HCT116 (cell line): ENCODE data around the gene GPATCH8. TPM values are rescaled to one million over a fixed set of nuclear protein-coding genes. Genes with fewer than 3 reads are reported as not detected.
"Not testable (repeated sequence)": the region's sequence is repeated elsewhere in the genome, so short reads cannot be mapped to it uniquely, and the experiment has no call there.

Experiments used
- ATAC-seq: fragments of 200-7000 bp; cut with Tn5 transposase; 2 replicates; pipeline ENCODE4 v1.9.1; 2020; ENCODE audit warnings: mild to moderate bottlenecking, moderate library complexity
- BruUV-seq: library from RNA; stranded (reverse); fragments of 400-500 nt; replicated peaks from 2 replicates; lab custom pipeline; 2021; lab: Mats Ljungman, UMichigan
- CTCF ChIA-PET: fragments of 300-600 bp; sonication (Branson Sonifier 250); formaldehyde crosslinking; loops from one replicate; lab custom pipeline; 2021; ENCODE audit warnings: antibody characterized with exemption; lab: Charles Lee
- POLR2A ChIA-PET: fragments of 300-600, 350-600 bp; sonication (Branson Sonifier 250); formaldehyde crosslinking; loops from one replicate; lab custom pipeline; 2021; ENCODE audit warnings: antibody characterized with exemption; lab: Charles Lee
- RAD21 ChIA-PET, 2 experiments: fragments of 300-600 bp; sonication (Branson Sonifier 250); formaldehyde crosslinking; loops; one replicate each; lab custom pipeline; 2023; ENCODE audit warnings: low total read pairs in 2 of 2; ENCODE audit not compliant: uncharacterized antibody in 2 of 2, unreplicated experiment in 2 of 2, low non-redundant PET in 1 of 2; lab: Charles Lee
- DNase-seq: peaks from one replicate; pipeline ENCODE4 v3.0.0-alpha.2; 2010; ENCODE audit warnings: low read depth, low spot score
- H2AFZ ChIP-seq: fragments of 200-600 bp; shearing (Covaris generic), sonication (generic); 2 replicates; pipeline ENCODE4 v1.6.1; 2017; ENCODE audit warnings: low read depth, mixed run types, mixed read lengths, antibody characterized with exemption, low read length; ENCODE audit not compliant: poor library complexity, severe bottlenecking
- H3K27ac ChIP-seq: 2 replicates; pipeline ENCODE4 v1.5.1; 2012; ENCODE audit warnings: low read depth, low read length
- H3K27me3 ChIP-seq: fragments of 200-600 bp; sonication (generic); 2 replicates; pipeline ENCODE4 v1.6.1; 2016; ENCODE audit warnings: mixed run types, low read length, mixed read lengths; ENCODE audit not compliant: insufficient read depth
- H3K36me3 ChIP-seq, 2 experiments: fragments of 200-500 bp in 1 of 2; fragments of 200-600 bp in 1 of 2; sonication (Bioruptor generic) in 1 of 2; sonication (generic) in 1 of 2; 2 replicates each; pipeline versions ENCODE4 v1.5.1 to v1.6.1; 2014 to 2016; ENCODE audit warnings: low read length in 2 of 2, inconsistent platforms in 1 of 2, mixed read lengths in 1 of 2, mixed run types in 1 of 2; ENCODE audit not compliant: insufficient read depth in 2 of 2, control insufficient read depth in 1 of 2
- H3K4me1 ChIP-seq, 2 experiments: fragments of 200-600 bp in 1 of 2; sonication (generic) in 1 of 2; 2 replicates each; pipeline versions ENCODE4 v1.5.1 to v1.6.1; 2012 to 2017; ENCODE audit warnings: low read length in 2 of 2, inconsistent platforms in 1 of 2, mild to moderate bottlenecking in 1 of 2, mixed read lengths in 1 of 2, mixed run types in 1 of 2, moderate library complexity in 1 of 2; ENCODE audit not compliant: insufficient read depth in 2 of 2, control insufficient read depth in 1 of 2
- H3K4me2 ChIP-seq: fragments of 200-600 bp; sonication (generic); 2 replicates; pipeline ENCODE4 v1.6.1; 2017; ENCODE audit warnings: mixed run types, low read length, mixed read lengths
- H3K4me3 ChIP-seq, 2 experiments: fragments of 200-600 bp in 1 of 2; sonication (generic) in 1 of 2; replicated peaks in 1 of 2; 2 replicates each; pipeline ENCODE4 v1.5.1; 2011 to 2016; ENCODE audit warnings: low read length in 2 of 2, control low read depth in 1 of 2, low read depth in 1 of 2, mild to moderate bottlenecking in 1 of 2, mixed read lengths in 1 of 2, mixed run types in 1 of 2
- H3K79me2 ChIP-seq: fragments of 200-600 bp; sonication (generic); 2 replicates; pipeline ENCODE4 v1.6.1; 2017; ENCODE audit warnings: mild to moderate bottlenecking, mixed run types, low read length, moderate library complexity, mixed read lengths; ENCODE audit not compliant: insufficient read depth
- H3K9ac ChIP-seq: fragments of 200-600 bp; sonication (generic); 2 replicates; pipeline ENCODE4 v1.6.1; 2016; ENCODE audit warnings: low read length, mixed read lengths
- H3K9me2 ChIP-seq: fragments of 200-600 bp; sonication (generic), shearing (Covaris generic); 2 replicates; pipeline ENCODE4 v1.6.1; 2017; ENCODE audit warnings: mixed run types, mild to moderate bottlenecking, moderate library complexity; ENCODE audit not compliant: insufficient read depth
- H3K9me3 ChIP-seq, 2 experiments: fragments of 200-500 bp in 1 of 2; fragments of 200-600 bp in 1 of 2; sonication (Bioruptor generic) in 1 of 2; sonication (generic) in 1 of 2; 2 replicates each; pipeline ENCODE4 v1.6.1; 2014 to 2017; ENCODE audit warnings: low read length in 2 of 2, mixed read lengths in 2 of 2, inconsistent platforms in 1 of 2, low read depth in 1 of 2, mild to moderate bottlenecking in 1 of 2, mixed run types in 1 of 2, moderate library complexity in 1 of 2; ENCODE audit not compliant: control insufficient read depth in 1 of 2, insufficient read depth in 1 of 2
- H4K20me1 ChIP-seq: fragments of 200-600 bp; sonication (generic), shearing (Covaris generic); 2 replicates; pipeline ENCODE4 v1.6.1; 2017; ENCODE audit warnings: mixed run types, mild to moderate bottlenecking, moderate library complexity; ENCODE audit not compliant: insufficient read depth
- EGR1 ChIP-seq: IDR thresholded peaks from 2 replicates; pipeline ENCODE4 v1.6.1; 2012; ENCODE audit warnings: low read depth
- EZH2phosphoT487 ChIP-seq: fragments of 200-600 bp; IDR thresholded peaks from 2 replicates; pipeline ENCODE4 v1.6.1; 2018; ENCODE audit warnings: antibody characterized with exemption, borderline replicate concordance
- MAX ChIP-seq: IDR thresholded peaks from 2 replicates; pipeline ENCODE4 v1.6.1; 2012
- RAD21 ChIP-seq: IDR thresholded peaks from 2 replicates; pipeline ENCODE4 v1.6.1; 2012; ENCODE audit warnings: low read depth, mild to moderate bottlenecking
- SIN3A ChIP-seq: IDR thresholded peaks from 2 replicates; pipeline ENCODE4 v1.6.1; 2012; ENCODE audit warnings: low read depth
- ZNF274 ChIP-seq: fragments of 200-500 bp; sonication (Bioruptor generic); IDR thresholded peaks from 2 replicates; pipeline ENCODE4 v1.6.1; 2014; ENCODE audit warnings: mild to moderate bottlenecking, low read depth, low read length, inconsistent platforms
- intact Hi-C: fragments of 100-400 bp; cut with micrococcal nuclease; formaldehyde crosslinking; loops from 2 replicates; pipeline ENCODE4 v1.10.0; 2022
- total RNA-seq: library from RNA; stranded (reverse); gene quantifications from one replicate; pipeline ENCODE4 v1.2.1, GENCODE V29; 2021; ENCODE audit not compliant: unreplicated experiment
- TF ChIP-seq, protein P1 (sequence below), 3 experiments: fragments of 200-600 bp in 1 of 3; sonication (generic) in 1 of 3; IDR thresholded peaks in 2 of 3; conservative IDR thresholded peaks in 1 of 3; 2 replicates each; pipeline ENCODE4 v1.5.1; 2012 to 2017; ENCODE audit warnings: low read depth in 2 of 3, low read length in 2 of 3, antibody characterized with exemption in 1 of 3, borderline replicate concordance in 1 of 3, control low read depth in 1 of 3, mild to moderate bottlenecking in 1 of 3, mixed read lengths in 1 of 3, mixed run types in 1 of 3, moderate library complexity in 1 of 3; ENCODE audit not compliant: insufficient read depth in 1 of 3

The GPATCH8 gene
- total RNA-seq, 1 experiment from 2014 or later, result 28.7 TPM

GRCh38 chr17:44367231-44367979 lies 135.8 kb downstream of the GPATCH8 start (continued):
- no peak for TF ChIP-seq RAD21
- TF ChIP-seq SIN3A, result no peak
- no peak for TF ChIP-seq EZH2phosphoT487
- TF ChIP-seq MAX, result no peak
- no peak for TF ChIP-seq ZNF274
- no peak for TF ChIP-seq EGR1
- TF ChIP-seq, protein P1, sequence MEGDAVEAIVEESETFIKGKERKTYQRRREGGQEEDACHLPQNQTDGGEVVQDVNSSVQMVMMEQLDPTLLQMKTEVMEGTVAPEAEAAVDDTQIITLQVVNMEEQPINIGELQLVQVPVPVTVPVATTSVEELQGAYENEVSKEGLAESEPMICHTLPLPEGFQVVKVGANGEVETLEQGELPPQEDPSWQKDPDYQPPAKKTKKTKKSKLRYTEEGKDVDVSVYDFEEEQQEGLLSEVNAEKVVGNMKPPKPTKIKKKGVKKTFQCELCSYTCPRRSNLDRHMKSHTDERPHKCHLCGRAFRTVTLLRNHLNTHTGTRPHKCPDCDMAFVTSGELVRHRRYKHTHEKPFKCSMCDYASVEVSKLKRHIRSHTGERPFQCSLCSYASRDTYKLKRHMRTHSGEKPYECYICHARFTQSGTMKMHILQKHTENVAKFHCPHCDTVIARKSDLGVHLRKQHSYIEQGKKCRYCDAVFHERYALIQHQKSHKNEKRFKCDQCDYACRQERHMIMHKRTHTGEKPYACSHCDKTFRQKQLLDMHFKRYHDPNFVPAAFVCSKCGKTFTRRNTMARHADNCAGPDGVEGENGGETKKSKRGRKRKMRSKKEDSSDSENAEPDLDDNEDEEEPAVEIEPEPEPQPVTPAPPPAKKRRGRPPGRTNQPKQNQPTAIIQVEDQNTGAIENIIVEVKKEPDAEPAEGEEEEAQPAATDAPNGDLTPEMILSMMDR (IDR thresholded peaks at IDR 0.05 in 2 of 3, conservative IDR thresholded peaks at IDR 0.05 in 1 of 3; ENCODE audit: borderline replicate concordance in 1 of 3, insufficient read depth in 1 of 3, low read depth in 2 of 3, low read length in 2 of 3), result no peak

DNA sequence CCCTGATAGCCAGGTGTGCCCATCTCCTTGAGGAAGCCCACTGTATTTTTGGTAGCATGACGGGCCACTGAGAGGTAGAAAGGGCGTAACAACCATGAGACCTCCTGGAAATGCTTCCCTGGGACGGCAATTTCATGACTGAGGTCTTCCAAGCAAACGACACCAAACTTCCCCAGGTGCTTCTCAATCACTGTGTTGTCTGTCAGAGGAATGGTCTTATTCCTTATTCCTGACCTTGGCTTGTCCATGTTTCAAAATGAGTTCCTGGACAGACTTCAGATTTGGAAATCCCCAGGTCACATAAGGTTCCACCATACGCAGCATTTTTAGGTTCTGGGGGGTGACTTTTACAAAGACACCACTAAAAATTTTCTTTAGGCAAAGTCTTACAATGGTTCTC lies 138.2 kb downstream of the GPATCH8 start:
- DNase-seq, H3K9ac ChIP-seq, RAD21 ChIA-PET, H2AFZ ChIP-seq, H3K36me3 ChIP-seq, H3K79me2 ChIP-seq, H4K20me1 ChIP-seq, BruUV-seq, H3K9me2 ChIP-seq, H3K9me3 ChIP-seq, H3K4me2 ChIP-seq, H3K27me3 ChIP-seq, H3K4me3 ChIP-seq, POLR2A ChIA-PET, H3K27ac ChIP-seq, ATAC-seq: not testable (repeated sequence)
- CTCF ChIA-PET, result interaction anchor here (0.7 kb wide), 2 partner anchors 221 to 284 kb away, joined by 3 read pairs; no protein-coding TSS in a partner anchor
- peaks cover 7 to 27% of the 10 kb centered on the region in 2 experiments; a peak in 3 of 4 replicates for H3K4me1 ChIP-seq
- intact Hi-C loops, result loop anchor here (10.0 kb wide), 1 partner anchor 460 kb away; the partner anchor contains the start of gene MPP2
